H54 (cell line): ENCODE measurements around the gene ROS1.
"Not testable (repeated sequence)": the region's sequence is repeated elsewhere in the genome, so short reads cannot be mapped to it uniquely, and the experiment has no call there.

Experiments used
- DNase-seq: peaks from one replicate; pipeline ENCODE4 v3.0.0; 2011; ENCODE audit warnings: low spot score, mixed read lengths; ENCODE audit not compliant: insufficient read length
- FAIRE-seq: peaks from 3 replicates; lab custom pipeline; 2011; peaks lifted over from hg19 to GRCh38; lab: Jason Lieb, UNC
- POLR2A ChIP-seq: IDR thresholded peaks from 2 replicates; pipeline ENCODE4 v1.6.1; 2011; ENCODE audit warnings: low read depth, mild to moderate bottlenecking, low read length

The ROS1 gene

GRCh38 chr6:117267766-117268534, 157.8 kb downstream of the ROS1 start:
- FAIRE-seq: no peak
- no peak for DNase-seq

GRCh38 chr6:117267054-117267347, 158.7 kb downstream of the ROS1 start:
- no peak for TF ChIP-seq POLR2A
- FAIRE-seq: no peak
- no peak for DNase-seq

More at GRCh38 chr6:117267766-117268534, 157.8 kb downstream of the ROS1 start:
- no peak for TF ChIP-seq POLR2A

- TF ChIP-seq POLR2A: no peak
- FAIRE-seq (no peak), DNase-seq (no peak)
These were observed 159.3 kb downstream of the ROS1 start for GRCh38 chr6:117266257-117267053.

GRCh38 chr6:117265410-117266256, 160.1 kb downstream of the ROS1 start, which contains the start of gene VGLL2:
Gene VGLL2 (plus strand): TSS chr6:117265558. CDS start chr6:117265764, 206 bp downstream.
- no peak for DNase-seq

GRCh38 chr6:117264692-117265409, 160.9 kb downstream of the ROS1 start:
- TF ChIP-seq POLR2A: no peak
- DNase-seq (no peak), FAIRE-seq (no peak)

More at GRCh38 chr6:117265410-117266256, 160.1 kb downstream of the ROS1 start, which contains the start of gene VGLL2:
- TF ChIP-seq POLR2A: no peak
- FAIRE-seq: no peak

- DNase-seq (no peak), FAIRE-seq (no peak)
- TF ChIP-seq POLR2A: no peak
These were observed 161.4 kb downstream of the ROS1 start for GRCh38 chr6:117264369-117264691.

- no peak for FAIRE-seq
- no peak for DNase-seq
- no peak for TF ChIP-seq POLR2A
These were observed 162.3 kb downstream of the ROS1 start for GRCh38 chr6:117263353-117263927.

- FAIRE-seq: no peak
- DNase-seq: no peak
These were observed 162.9 kb downstream of the ROS1 start for GRCh38 chr6:117262799-117263198.

GRCh38 chr6:117253785-117254184, 172.0 kb downstream of the ROS1 start:
- DNase-seq (no peak), FAIRE-seq (no peak)
- no peak for TF ChIP-seq POLR2A

More at GRCh38 chr6:117262799-117263198, 162.9 kb downstream of the ROS1 start:
- TF ChIP-seq POLR2A: no peak

- not testable (repeated sequence) for FAIRE-seq, DNase-seq
These were observed 180.8 kb downstream of the ROS1 start for GRCh38 chr6:117244979-117245378.

- FAIRE-seq, DNase-seq: not testable (repeated sequence)
These were observed 181.2 kb downstream of the ROS1 start for GRCh38 chr6:117244571-117244970.
